Cortex of kidney (tissue), 1 donor: Measurements from ENCODE around the gene S100Z.

Experiments
- DNase-seq: peaks from one replicate; lab custom pipeline; 2025; lab: John Stamatoyannopoulos, UW

The S100Z gene

DNA sequence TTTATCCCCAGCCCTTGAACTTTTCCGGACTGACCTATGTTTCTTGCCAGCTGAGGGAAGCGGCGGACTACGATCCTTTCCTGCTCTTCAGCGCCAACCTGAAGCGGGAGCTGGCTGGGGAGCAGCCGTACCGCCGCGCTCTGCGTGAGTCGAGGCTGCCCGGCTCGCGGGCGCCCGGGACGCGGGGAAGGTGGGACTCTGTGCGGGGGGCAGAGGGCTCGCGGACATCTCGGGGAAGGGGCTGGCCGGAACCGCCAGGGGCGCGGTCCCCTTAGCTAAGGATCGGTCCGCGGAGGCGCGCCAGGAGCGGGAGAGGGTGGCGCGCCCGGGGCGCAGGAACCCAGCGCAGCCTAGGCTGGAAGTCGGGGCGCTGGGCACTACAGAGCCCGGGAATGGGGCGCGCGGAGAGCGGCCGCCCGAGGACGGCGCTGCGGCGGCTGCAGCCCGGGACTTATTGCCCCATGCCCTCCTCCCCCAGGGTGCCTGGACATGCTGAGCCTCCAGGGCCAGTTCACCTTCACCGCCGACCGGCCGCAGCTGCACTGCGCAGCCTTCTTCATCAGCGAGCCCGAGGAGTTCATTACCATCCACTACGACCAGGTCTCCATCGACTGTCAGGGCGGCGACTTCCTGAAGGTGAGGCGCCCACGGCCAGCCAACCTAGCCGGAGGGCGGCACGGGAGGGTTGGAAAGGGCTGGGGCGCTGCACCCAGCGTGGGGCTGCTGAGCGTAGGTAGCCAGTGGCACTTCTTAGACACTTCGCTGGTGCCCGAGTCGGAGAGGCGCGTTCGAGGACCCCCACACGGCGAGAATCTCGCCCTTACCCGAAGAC is 104.0 kb downstream of the S100Z start:
- DNase-seq, result no peak

DNA sequence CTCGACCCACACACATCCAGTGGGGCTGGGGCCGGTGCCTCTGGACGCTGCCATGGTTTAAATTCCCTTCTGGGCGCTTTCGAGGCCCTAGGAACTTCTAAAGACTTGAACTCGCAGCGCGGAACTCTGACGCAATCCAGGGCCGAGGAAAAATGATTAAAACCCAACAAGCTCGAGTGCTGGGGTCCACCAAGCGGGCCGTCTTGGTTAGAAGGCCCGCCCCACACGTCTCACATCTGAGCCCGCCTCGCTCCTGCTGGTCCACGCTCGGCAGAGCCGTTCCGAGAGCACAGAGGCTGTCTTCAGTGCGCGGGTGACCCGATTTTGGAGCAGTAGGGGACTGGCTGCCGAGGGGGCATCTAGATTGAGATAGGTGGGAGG is 104.6 kb downstream of the S100Z start:
- DNase-seq, result no peak

DNA sequence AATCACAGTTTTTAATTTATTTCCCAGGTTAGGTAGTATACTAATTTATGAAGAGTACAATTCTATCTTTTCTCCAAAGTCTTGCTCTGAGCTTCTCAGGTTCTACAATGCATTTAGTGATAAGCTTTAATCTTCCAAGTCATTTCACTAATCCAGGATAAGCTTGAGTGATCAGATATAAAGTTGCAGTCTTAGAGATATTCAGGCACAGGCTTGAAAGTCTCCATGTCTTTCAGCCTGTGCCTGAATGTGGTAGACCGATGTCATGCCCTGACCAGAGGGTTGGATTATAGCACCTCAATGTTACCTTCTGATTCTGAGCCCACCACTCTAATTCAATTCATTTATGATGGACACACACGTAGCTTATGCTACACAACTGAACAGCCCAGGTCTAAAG is 106.2 kb downstream of the S100Z start:
- no peak for DNase-seq

GRCh38 chr5:76958991-76959767 is 109.4 kb downstream of the S100Z start:
- DNase-seq, result no peak

- DNase-seq, result no peak
Measured at GRCh38 chr5:76960004-76960625, 110.3 kb downstream of the S100Z start.

- no peak for DNase-seq
Measured at GRCh38 chr5:76964060-76964459, 114.2 kb downstream of the S100Z start.
